Mesothelial cell of epicardium (in vitro differentiated cells): ENCODE measurements around the gene CAPN14. TPM values are rescaled to one million over a fixed set of nuclear protein-coding genes. Genes with fewer than 3 reads are reported as not detected.
A peak's percentile ranks its signal among the peaks of the same experiment; 100 is the strongest.

ENCODE experiments used
- DNase-seq, 2 experiments: peaks; one replicate each; pipeline ENCODE4 v3.0.0; 2021; ENCODE audit warnings: low spot score in 2 of 2; ENCODE audit not compliant: unreplicated experiment in 2 of 2
- H3K27ac Mint-ChIP-seq: 2 replicates; pipeline ENCODE4 v1.8.0; 2021; ENCODE audit warnings: mixed read lengths
- H3K27me3 Mint-ChIP-seq: 2 replicates; pipeline ENCODE4 v1.8.0; 2021; ENCODE audit warnings: low read depth, mixed read lengths
- H3K36me3 Mint-ChIP-seq: 2 replicates; pipeline ENCODE4 v1.8.0; 2021; ENCODE audit warnings: mixed read lengths
- H3K4me1 Mint-ChIP-seq: 2 replicates; pipeline ENCODE4 v1.8.0; 2021; ENCODE audit warnings: mixed read lengths
- H3K4me3 Mint-ChIP-seq: 2 replicates; pipeline ENCODE4 v1.8.0; 2021; ENCODE audit warnings: mild to moderate bottlenecking, moderate library complexity, mixed read lengths
- H3K9me3 Mint-ChIP-seq: 2 replicates; pipeline ENCODE4 v1.8.0; 2021; ENCODE audit warnings: mixed read lengths
- total RNA-seq: library from RNA; stranded (reverse); gene quantifications from 3 replicates; pipeline ENCODE4 v1.2.1, GENCODE V29; 2021
- TF ChIP-seq, protein P1 (sequence below): fragments of 200-600 bp; sonication (generic); IDR thresholded peaks from one replicate; pipeline ENCODE4 v1.5.0; 2021; ENCODE audit warnings: antibody characterized with exemption; ENCODE audit not compliant: unreplicated experiment

CAPN14 gene
- total RNA-seq, 1 donor from 2014 or later = 0.54 TPM

DNA sequence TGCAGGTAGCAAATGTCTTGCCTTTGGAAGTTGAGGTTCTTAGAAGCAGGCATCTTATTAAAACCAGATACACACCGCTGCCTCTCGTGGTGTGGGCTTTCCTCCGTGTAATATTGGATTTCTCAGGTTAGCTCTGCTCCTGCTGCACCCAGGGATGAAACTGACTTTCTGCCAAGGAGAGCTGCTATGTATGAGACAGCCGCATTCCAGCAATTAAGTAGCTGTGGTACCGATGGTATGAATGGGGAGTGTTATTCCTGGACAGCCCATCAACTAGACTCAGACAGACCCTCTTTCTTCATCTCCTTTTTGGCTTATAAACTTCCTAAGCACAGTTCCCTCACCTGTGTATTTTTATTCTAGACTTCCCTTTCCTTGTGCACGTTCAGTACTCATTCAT, 9.8 kb upstream of the CAPN14 start:
- DNase-seq = no peak
- H3K27ac Mint-ChIP-seq = peak overlapping the region; percentile 11
- TF ChIP-seq, protein P1, sequence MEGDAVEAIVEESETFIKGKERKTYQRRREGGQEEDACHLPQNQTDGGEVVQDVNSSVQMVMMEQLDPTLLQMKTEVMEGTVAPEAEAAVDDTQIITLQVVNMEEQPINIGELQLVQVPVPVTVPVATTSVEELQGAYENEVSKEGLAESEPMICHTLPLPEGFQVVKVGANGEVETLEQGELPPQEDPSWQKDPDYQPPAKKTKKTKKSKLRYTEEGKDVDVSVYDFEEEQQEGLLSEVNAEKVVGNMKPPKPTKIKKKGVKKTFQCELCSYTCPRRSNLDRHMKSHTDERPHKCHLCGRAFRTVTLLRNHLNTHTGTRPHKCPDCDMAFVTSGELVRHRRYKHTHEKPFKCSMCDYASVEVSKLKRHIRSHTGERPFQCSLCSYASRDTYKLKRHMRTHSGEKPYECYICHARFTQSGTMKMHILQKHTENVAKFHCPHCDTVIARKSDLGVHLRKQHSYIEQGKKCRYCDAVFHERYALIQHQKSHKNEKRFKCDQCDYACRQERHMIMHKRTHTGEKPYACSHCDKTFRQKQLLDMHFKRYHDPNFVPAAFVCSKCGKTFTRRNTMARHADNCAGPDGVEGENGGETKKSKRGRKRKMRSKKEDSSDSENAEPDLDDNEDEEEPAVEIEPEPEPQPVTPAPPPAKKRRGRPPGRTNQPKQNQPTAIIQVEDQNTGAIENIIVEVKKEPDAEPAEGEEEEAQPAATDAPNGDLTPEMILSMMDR = no peak
- H3K4me1 Mint-ChIP-seq = peaks cover 34% of the 10 kb centered on the region
- no peaks in the 10 kb centered on the region for H3K9me3 Mint-ChIP-seq
- no peak overlapping the region for H3K4me3 Mint-ChIP-seq
- no peaks in the 10 kb centered on the region for H3K36me3 Mint-ChIP-seq
- peaks cover 7% of the 10 kb centered on the region for H3K27me3 Mint-ChIP-seq

DNA sequence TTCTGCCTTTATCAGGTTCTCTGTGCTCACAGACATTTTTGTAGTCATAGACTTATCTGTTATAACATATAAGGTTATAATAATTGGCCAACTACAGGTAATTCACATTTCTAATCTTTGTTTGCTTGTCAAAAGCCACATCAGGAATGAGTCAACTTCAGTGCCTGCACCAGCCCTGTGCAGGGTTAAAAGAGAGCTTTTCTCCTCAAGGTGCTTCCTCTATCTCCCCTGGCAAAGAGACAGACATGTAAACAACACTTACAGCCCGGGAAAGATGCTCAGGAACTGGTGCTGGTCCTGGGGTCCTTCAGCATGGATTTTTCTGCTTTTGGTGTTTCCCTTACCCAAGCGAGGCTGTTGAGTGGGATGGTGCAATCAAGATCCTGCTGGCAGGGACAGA, 9.0 kb upstream of the CAPN14 start:
- Mint-ChIP-seq H3K27me3 (peaks cover 10% of the 10 kb centered on the region), H3K4me3 (no peak overlapping the region)

DNA sequence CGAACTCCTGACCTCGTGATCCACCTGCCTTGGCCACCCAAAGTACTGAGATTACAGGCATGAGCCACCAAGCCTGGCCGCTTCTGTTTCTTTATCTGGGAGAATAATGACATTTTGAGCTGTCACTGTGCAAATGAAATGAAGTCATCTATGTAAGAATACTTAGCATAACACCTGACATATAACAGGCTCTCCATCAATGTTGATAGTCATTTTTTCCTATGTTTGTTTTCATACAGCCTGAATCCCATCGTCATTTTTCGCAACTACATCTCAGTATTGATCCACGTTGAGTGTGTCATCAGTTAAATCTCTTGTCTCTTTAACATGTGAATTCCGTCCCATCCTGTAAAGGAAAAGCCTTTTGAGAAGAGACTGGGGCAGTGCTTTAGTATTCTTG, 6.4 kb upstream of the CAPN14 start:
- TF ChIP-seq, protein P1 = no peak
- peaks cover 23% of the 10 kb centered on the region for H3K27me3 Mint-ChIP-seq
- H3K36me3 Mint-ChIP-seq = no peaks in the 10 kb centered on the region
- H3K27ac Mint-ChIP-seq = no peak overlapping the region
- peaks cover 18% of the 10 kb centered on the region for H3K4me1 Mint-ChIP-seq
- H3K9me3 Mint-ChIP-seq = no peaks in the 10 kb centered on the region
- H3K4me3 Mint-ChIP-seq = no peak overlapping the region
- DNase-seq = no peak

More for the DNA sequence above, 9.0 kb upstream of the CAPN14 start:
- no peak overlapping the region for H3K27ac Mint-ChIP-seq
- H3K36me3 Mint-ChIP-seq = no peaks in the 10 kb centered on the region
- peaks cover 25% of the 10 kb centered on the region for H3K4me1 Mint-ChIP-seq
- TF ChIP-seq, protein P1 = no peak
- no peak for DNase-seq
- H3K9me3 Mint-ChIP-seq = no peaks in the 10 kb centered on the region

DNA sequence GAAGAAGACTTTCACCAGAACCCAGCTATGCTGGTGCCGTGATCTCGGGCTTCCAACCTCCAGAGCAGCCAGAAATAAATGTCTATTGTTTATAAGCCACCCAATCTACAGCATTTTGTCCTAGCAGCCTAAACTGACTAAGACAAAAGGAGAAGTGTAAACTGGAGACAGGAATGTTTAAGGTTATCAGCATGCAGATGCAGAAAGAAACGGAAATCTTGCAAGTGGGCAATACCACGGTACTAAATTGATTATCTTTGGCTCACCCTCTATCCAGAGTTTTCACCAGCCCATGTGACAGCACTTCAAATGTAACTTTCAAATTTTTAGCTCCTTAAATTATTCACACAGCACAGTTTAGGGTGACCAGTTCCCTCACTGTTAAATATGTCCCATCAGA, 5.7 kb upstream of the CAPN14 start:
- Mint-ChIP-seq H3K9me3 (no peaks in the 10 kb centered on the region), H3K4me3 (no peak overlapping the region), H3K27ac (no peak overlapping the region), H3K27me3 (peaks cover 27% of the 10 kb centered on the region), H3K4me1 (peaks cover 18% of the 10 kb centered on the region), H3K36me3 (no peaks in the 10 kb centered on the region)
- no peak for DNase-seq
- TF ChIP-seq, protein P1 = no peak

DNA sequence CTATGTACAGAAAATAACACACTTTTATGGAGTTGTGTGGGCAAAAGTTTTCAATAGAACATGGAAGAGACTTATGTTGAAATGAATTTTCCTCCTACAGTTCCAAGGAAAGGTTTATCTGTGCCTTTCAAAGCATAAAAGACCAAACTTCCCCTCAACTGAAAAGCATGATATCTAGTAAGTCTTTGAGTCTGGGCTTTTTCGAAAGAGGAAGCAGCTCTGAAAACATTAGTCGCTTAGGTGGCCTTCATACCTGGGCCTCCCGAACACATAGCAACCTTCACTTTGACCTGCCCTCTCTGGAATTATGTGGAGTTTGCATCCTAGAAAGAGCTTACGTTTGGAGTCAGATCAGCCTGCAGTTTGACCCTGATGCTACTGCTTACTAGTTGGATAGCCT, 4.8 kb upstream of the CAPN14 start:
- Mint-ChIP-seq H3K36me3 (no peaks in the 10 kb centered on the region), H3K4me1 (peaks cover 10% of the 10 kb centered on the region), H3K27ac (no peak overlapping the region), H3K27me3 (peaks cover 36% of the 10 kb centered on the region), H3K9me3 (no peaks in the 10 kb centered on the region), H3K4me3 (no peak overlapping the region)
- TF ChIP-seq, protein P1 = no peak
- DNase-seq = no peak

DNA sequence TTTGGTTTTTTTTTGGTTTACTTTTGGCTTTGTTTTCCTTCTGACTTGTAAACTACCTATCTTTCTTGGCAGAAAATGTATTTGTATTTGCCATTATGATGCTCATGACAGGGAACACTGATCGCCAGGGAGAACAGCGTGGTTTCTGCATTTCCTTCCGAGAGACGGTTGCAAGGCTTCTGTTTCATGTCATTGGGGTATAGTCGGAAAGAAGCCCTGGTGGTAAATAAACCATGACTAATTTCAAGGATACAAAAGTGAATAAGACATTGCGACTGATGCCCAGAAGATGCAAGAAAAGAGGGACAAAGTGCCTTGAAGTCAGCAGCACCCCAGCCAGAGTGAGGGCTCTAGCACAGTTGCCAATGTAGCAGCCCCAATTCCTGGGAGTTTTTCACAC, 4.2 kb upstream of the CAPN14 start:
- Mint-ChIP-seq H3K27me3 (peaks cover 39% of the 10 kb centered on the region), H3K4me3 (no peak overlapping the region), H3K36me3 (no peaks in the 10 kb centered on the region), H3K27ac (no peak overlapping the region), H3K9me3 (no peaks in the 10 kb centered on the region), H3K4me1 (peaks cover 5% of the 10 kb centered on the region)
- TF ChIP-seq, protein P1 = no peak
- DNase-seq = no peak
